ENCODE measurements around the gene ANKDD1A.

ANKDD1A gene

GRCh38 chr15:64990168-64990470 is 78.4 kb downstream of the ANKDD1A start:
- H3K36me3 ChIP-seq (ENCODE audit: control insufficient read depth, insufficient read depth, low read length), result no peaks in the 10 kb centered on the region
- no peaks in the 10 kb centered on the region for H3K9me3 ChIP-seq (ENCODE audit: control insufficient read depth, low read length)
- H3K9ac ChIP-seq (ENCODE audit: low read length), result peak overlapping the region; percentile 69
- peak overlapping the region; percentile 44 for H3K4me3 ChIP-seq (ENCODE audit: low read length)
- peaks cover 11% of the 10 kb centered on the region for H3K4me1 ChIP-seq (ENCODE audit: control insufficient read depth, insufficient read depth, low read length)
- no peaks in the 10 kb centered on the region for H3K27me3 ChIP-seq (ENCODE audit: control insufficient read depth, insufficient read depth, low read length)

- no peaks in the 10 kb centered on the region for H3K36me3 ChIP-seq (ENCODE audit: control insufficient read depth, insufficient read depth, low read length)
- peaks cover 4% of the 10 kb centered on the region for H3K4me1 ChIP-seq (ENCODE audit: control insufficient read depth, insufficient read depth, low read length)
- no peaks in the 10 kb centered on the region for H3K27me3 ChIP-seq (ENCODE audit: control insufficient read depth, insufficient read depth, low read length)
- no peak overlapping the region for H3K9ac ChIP-seq (ENCODE audit: low read length)
- no peaks in the 10 kb centered on the region for H3K9me3 ChIP-seq (ENCODE audit: control insufficient read depth, low read length)
- no peak overlapping the region for H3K4me3 ChIP-seq (ENCODE audit: low read length)
Measured at GRCh38 chr15:64991536-64992135, 79.9 kb downstream of the ANKDD1A start.

- Histone ChIP-seq H3K9me3 (ENCODE audit: control insufficient read depth, low read length) (no peaks in the 10 kb centered on the region), H3K9ac (ENCODE audit: low read length) (no peak overlapping the region), H3K4me1 (ENCODE audit: control insufficient read depth, insufficient read depth, low read length) (peaks cover 2% of the 10 kb centered on the region), H3K27me3 (ENCODE audit: control insufficient read depth, insufficient read depth, low read length) (no peaks in the 10 kb centered on the region), H3K4me3 (ENCODE audit: low read length) (no peak overlapping the region), H3K36me3 (ENCODE audit: control insufficient read depth, insufficient read depth, low read length) (no peaks in the 10 kb centered on the region)
Measured at GRCh38 chr15:64993290-64993689, 81.6 kb downstream of the ANKDD1A start.

GRCh38 chr15:64997066-64997465 is 85.4 kb downstream of the ANKDD1A start:
- Histone ChIP-seq H3K4me3 (ENCODE audit: low read length) (no peak overlapping the region), H3K36me3 (ENCODE audit: control insufficient read depth, insufficient read depth, low read length) (no peaks in the 10 kb centered on the region), H3K9me3 (ENCODE audit: control insufficient read depth, low read length) (no peaks in the 10 kb centered on the region), H3K27me3 (ENCODE audit: control insufficient read depth, insufficient read depth, low read length) (no peaks in the 10 kb centered on the region), H3K9ac (ENCODE audit: low read length) (no peak overlapping the region), H3K4me1 (ENCODE audit: control insufficient read depth, insufficient read depth, low read length) (no peaks in the 10 kb centered on the region)

- no peaks in the 10 kb centered on the region for H3K27me3 ChIP-seq (ENCODE audit: control insufficient read depth, insufficient read depth, low read length)
- H3K4me3 ChIP-seq (ENCODE audit: low read length), result no peak overlapping the region
- H3K9ac ChIP-seq (ENCODE audit: low read length), result no peak overlapping the region
- H3K4me1 ChIP-seq (ENCODE audit: control insufficient read depth, insufficient read depth, low read length), result no peaks in the 10 kb centered on the region
- H3K9me3 ChIP-seq (ENCODE audit: control insufficient read depth, low read length), result no peaks in the 10 kb centered on the region
- H3K36me3 ChIP-seq (ENCODE audit: control insufficient read depth, insufficient read depth, low read length), result no peaks in the 10 kb centered on the region
Measured at GRCh38 chr15:64997745-64998375, 86.2 kb downstream of the ANKDD1A start.

GRCh38 chr15:65004993-65005392 is 93.3 kb downstream of the ANKDD1A start:
- Histone ChIP-seq H3K36me3 (ENCODE audit: control insufficient read depth, insufficient read depth, low read length) (no peaks in the 10 kb centered on the region), H3K4me3 (ENCODE audit: low read length) (no peak overlapping the region), H3K27me3 (ENCODE audit: control insufficient read depth, insufficient read depth, low read length) (no peaks in the 10 kb centered on the region), H3K9ac (ENCODE audit: low read length) (no peak overlapping the region), H3K9me3 (ENCODE audit: control insufficient read depth, low read length) (no peaks in the 10 kb centered on the region), H3K4me1 (ENCODE audit: control insufficient read depth, insufficient read depth, low read length) (no peaks in the 10 kb centered on the region)

- no peak overlapping the region for H3K4me3 ChIP-seq (ENCODE audit: low read length)
- no peaks in the 10 kb centered on the region for H3K36me3 ChIP-seq (ENCODE audit: control insufficient read depth, insufficient read depth, low read length)
- H3K27me3 ChIP-seq (ENCODE audit: control insufficient read depth, insufficient read depth, low read length), result no peaks in the 10 kb centered on the region
- no peaks in the 10 kb centered on the region for H3K4me1 ChIP-seq (ENCODE audit: control insufficient read depth, insufficient read depth, low read length)
- no peak overlapping the region for H3K9ac ChIP-seq (ENCODE audit: low read length)
- no peaks in the 10 kb centered on the region for H3K9me3 ChIP-seq (ENCODE audit: control insufficient read depth, low read length)
Measured at GRCh38 chr15:65006876-65007275, 95.2 kb downstream of the ANKDD1A start.

Measured in mucosa of stomach (tissue), 1 donor.